HG03175 (cell line): ENCODE data around the gene CDO1.

Source experiments
- ATAC-seq: cut with Tn5 transposase; IDR thresholded peaks from one replicate; pipeline ENCODE4 v1.9.1; 2021; ENCODE audit warnings: mild to moderate bottlenecking, moderate library complexity; ENCODE audit not compliant: unreplicated experiment

CDO1 gene

GRCh38 chr5:115816226-115817081, at the start of gene CDO1:
Gene CDO1 (minus strand): TSS chr5:115816659. CDS start chr5:115816397, 262 bp downstream.
- ATAC-seq, result no peak

GRCh38 chr5:115859378-115859777, 42.9 kb upstream of the CDO1 start:
- no peak for ATAC-seq

DNA sequence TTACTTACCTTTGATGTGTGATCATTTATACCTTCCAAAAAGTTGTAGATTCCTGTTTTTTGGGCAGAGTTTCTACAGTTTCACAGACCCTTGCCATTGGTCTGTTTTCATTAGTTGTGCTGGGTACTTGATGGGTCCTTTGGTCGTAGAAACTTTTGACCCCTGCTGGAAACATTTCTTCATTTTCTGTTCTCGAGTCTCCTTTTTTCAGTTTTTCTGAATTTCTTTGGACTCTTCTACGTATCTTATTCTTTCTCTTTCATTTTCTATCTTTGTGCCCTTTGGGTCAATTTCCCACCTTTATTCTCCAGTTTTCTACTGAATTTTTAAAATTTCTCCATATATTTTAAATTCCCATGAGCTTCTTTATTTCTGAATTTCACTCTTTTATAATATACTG, 41.9 kb upstream of the CDO1 start:
- ATAC-seq, result no peak

DNA sequence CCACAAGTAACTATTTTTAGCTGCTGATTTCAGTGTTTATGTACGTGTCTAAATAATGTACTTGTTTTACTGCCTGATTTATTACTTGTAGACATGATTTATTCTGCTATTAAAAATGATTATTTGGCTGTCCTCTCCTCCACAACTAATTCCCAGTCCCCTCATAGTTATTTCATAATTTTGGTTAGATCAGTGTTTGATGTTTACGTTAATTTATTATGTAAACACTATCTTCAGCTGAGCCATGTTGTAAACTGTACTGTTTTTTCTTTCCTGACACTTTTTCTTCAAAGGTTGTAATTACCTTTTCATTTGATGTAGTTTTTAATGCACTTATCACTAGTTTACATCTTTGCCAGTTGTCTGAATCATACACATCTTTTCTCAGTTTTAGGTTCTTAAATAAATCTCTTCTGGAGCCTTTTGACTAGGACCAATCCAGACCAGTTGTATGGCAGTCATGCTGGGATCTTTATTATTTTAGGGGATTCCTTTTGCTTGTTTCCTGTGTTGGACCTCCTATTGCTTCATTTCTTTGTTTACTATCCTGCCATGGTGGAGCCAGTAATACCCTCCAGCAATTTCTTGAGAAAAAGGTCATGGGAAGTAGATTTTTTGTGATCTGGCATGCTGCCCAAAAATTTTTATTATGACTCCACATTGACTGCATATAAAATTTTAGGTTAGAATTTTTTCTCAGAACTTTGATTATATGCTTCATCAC, 41.3 kb upstream of the CDO1 start:
- no peak for ATAC-seq

- no peak for ATAC-seq
Observed at GRCh38 chr5:115857057-115857479, 40.6 kb upstream of the CDO1 start.

DNA sequence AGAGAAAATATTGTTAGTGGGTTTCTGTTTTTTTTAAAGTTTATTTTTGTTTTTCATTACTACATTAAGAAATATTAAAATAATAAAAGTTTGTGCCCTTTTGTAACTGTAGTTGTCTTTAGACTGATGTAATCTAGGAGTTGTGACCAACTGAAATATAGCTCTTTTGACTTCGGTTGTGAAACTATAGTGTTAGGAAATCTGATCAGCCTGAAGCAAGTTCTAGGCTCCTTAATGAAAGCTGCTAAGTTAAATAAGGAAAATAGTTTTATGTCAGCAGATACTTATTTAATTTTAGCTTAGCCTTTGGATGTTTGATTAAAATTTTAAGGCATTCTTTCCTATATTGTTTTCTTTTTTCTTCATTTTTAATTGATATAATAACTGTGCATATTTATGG, 39.5 kb upstream of the CDO1 start:
- ATAC-seq, result no peak

GRCh38 chr5:115854139-115854538, 37.7 kb upstream of the CDO1 start:
- ATAC-seq, result no peak

- no peak for ATAC-seq
Observed at GRCh38 chr5:115850744-115851416, 34.4 kb upstream of the CDO1 start.

DNA sequence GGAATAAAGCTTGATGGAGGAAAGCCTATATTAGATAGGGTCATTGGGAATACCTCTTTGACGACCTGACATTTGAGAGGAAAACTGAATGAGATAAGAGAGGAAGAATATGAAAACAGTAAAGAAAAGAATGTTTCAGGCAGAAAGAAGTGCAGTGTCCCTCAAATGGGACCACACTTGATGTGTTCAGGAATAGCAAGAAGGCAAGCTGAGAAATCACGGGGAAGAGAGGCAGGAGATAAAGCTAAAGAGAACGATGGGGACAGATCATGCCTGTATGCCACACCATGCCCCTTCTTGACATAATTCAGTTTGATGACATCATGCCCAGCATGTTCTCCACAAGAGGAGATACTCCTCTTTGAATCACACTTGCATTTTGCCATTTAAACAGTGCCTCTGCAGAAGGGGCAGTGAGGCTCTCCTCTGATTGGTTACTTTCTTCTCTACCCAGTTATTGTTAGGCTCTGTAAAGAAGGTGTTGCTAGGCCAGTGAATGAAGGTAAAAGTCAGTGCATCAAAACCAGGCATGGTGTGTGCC, 32.9 kb upstream of the CDO1 start:
- ATAC-seq, result no peak

- no peak for ATAC-seq
Observed at GRCh38 chr5:115847290-115847689, 30.8 kb upstream of the CDO1 start.

DNA sequence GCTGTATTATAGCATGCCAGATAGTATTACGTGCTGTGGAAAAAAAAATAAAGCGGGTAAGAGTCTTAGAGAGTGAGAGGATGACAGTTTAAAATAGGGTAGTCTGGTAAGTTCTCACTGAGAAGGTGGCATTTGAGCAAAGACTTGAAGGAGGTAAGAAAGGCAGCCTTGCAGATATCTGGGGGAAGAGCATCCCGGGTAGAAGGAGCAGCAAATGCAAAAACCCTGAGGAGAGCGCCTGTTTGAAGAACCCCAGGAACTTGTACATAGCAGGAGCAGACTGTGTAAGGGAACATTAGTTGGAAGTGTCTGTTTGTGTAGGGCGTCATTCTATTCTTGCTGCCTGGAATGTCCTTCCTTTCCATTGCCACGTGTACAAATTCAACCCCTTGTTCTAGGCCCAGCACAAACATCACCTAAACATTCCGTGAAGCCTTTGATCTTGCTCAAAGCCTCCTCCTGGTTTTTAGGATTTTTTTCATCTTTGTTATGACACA, 27.9 kb upstream of the CDO1 start:
- ATAC-seq, result no peak

- ATAC-seq, result no peak
Observed at GRCh38 chr5:115843444-115844130, 27.1 kb upstream of the CDO1 start.

DNA sequence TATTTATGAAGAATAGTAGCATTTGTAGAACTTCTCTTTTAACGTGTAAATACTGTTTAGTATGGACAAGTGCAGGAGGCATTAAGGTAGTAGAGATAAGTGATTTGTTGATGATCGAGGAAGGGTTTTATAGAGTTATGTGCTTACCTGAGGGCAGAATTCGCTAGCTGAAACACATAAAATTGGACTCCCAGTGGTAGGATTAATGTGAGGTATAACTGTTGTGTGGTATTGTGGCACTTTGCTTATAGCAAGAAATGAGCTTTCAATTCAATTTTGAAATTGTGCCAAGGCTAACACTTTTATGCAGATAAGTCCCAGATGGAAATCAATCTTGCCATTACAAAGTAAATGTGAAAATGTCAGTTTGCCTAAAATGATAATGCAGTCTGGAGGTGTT, 26.5 kb upstream of the CDO1 start:
- no peak for ATAC-seq

- ATAC-seq, result peak; percentile 31
Observed at GRCh38 chr5:115842089-115842935, 25.9 kb upstream of the CDO1 start.

- ATAC-seq, result peak; percentile 89
Observed at GRCh38 chr5:115841382-115842088, 25.1 kb upstream of the CDO1 start, which contains the start of the genes AP3S1 and ATG12. Gene AP3S1 (plus strand): TSS chr5:115841935. CDS start chr5:115842038, 103 bp downstream. Gene ATG12 (minus strand): TSS chr5:115841565. CDS start chr5:115841552, 13 bp downstream.

DNA sequence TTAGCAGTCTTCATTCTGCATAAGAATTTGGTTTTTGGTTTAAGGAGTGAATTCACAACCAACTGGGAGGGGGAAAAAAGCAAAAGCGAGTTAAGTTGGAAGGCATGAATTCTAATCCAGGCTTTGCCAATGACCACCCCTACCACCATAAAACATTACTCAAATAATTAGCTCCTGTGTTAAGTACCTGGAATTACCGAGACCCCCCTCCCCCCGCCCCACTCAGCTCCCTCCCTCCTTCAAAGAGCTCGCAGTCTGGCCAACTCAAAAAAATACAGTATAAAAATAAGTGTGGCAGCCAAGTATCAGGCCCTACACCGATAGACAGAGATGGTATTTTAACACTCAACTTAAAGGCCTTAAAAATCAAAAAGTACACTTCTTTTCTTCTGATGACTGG, 24.4 kb upstream of the CDO1 start:
- no peak for ATAC-seq

DNA sequence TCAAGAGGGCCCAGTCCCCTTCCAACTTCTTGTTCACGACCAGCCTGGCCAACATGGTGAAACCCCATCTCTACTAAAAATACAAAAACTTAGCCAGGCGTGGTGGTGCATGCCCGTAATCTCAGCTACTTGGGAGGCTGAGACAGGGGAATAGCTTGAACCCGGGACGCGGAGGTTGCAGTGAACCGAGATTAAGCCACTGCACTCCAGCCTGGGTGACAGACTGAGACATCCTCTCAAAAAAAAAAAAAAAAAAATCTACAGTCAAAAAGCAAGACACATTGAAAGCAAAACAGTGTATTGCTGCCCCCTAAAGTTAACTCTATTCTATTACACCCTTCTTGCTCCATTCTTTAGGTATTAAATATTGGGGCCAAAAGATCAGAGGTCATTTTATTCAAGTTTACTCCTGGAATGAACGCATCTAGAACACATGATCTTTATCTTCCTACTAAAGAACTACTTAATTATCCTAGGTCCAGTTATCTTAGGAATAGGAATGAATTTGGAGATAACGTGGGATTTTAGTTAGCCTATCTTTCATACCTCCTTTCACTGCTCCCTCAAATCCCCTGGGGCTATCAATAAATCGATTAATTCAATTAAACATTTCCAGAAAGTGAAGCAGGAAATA, 22.5 kb upstream of the CDO1 start:
- ATAC-seq, result peak; percentile 26

GRCh38 chr5:115835481-115835880, 19.0 kb upstream of the CDO1 start:
- no peak for ATAC-seq
